WTC11 (cell line): ENCODE results near the gene SKP1. TPM values are rescaled to one million over a fixed set of nuclear protein-coding genes. Genes with fewer than 3 reads are reported as not detected.

Experiments used
- ATAC-seq: fragments of 200-7000 bp; cut with Tn5 transposase; 2 replicates; pipeline ENCODE4 v1.10.0; 2021; ENCODE audit warnings: mild to moderate bottlenecking, moderate library complexity
- CTCF ChIA-PET: fragments of 300-600 bp; sonication (Branson Sonifier 250); formaldehyde crosslinking; loops from one replicate; lab custom pipeline; 2021; ENCODE audit warnings: antibody characterized with exemption; lab: Charles Lee
- POLR2A ChIA-PET: fragments of 350-600 bp; sonication (Branson Sonifier 250); formaldehyde crosslinking; loops from one replicate; lab custom pipeline; 2021; ENCODE audit warnings: antibody characterized with exemption; lab: Charles Lee
- DNase-seq: peaks from one replicate; pipeline ENCODE4 v3.0.0; 2021; ENCODE audit warnings: low spot score
- H3K27ac Mint-ChIP-seq: 2 replicates; pipeline ENCODE4 v1.8.0; 2021; ENCODE audit warnings: mixed read lengths
- H3K27me3 Mint-ChIP-seq: 2 replicates; pipeline ENCODE4 v1.8.0; 2021; ENCODE audit warnings: low read depth, mild to moderate bottlenecking, moderate library complexity, mixed read lengths
- H3K36me3 Mint-ChIP-seq: 2 replicates; pipeline ENCODE4 v1.8.0; 2021; ENCODE audit warnings: mixed read lengths
- H3K4me1 Mint-ChIP-seq: 2 replicates; pipeline ENCODE4 v1.8.0; 2022; ENCODE audit warnings: mixed read lengths
- H3K4me3 Mint-ChIP-seq: 2 replicates; pipeline ENCODE4 v1.8.0; 2021; ENCODE audit warnings: mild to moderate bottlenecking, moderate library complexity, mixed read lengths
- H3K9me3 Mint-ChIP-seq: 2 replicates; pipeline ENCODE4 v1.8.0; 2021; ENCODE audit warnings: mixed read lengths
- EMX1 ChIP-seq: fragments of 250-450 bp; sonication (Bioruptor Pico); IDR thresholded peaks from 2 replicates; pipeline ENCODE4 v1.8.0; 2021; ENCODE audit warnings: mild to moderate bottlenecking
- GRHL2 ChIP-seq: fragments of 250-450 bp; sonication (Bioruptor Pico); IDR thresholded peaks from 2 replicates; pipeline ENCODE4 v1.8.0; 2022; ENCODE audit warnings: mild to moderate bottlenecking, moderate library complexity; ENCODE audit not compliant: insufficient replicate concordance, severe bottlenecking
- GTF2I ChIP-seq: fragments of 250-450 bp; sonication (Bioruptor Pico); conservative IDR thresholded peaks from 2 replicates; pipeline ENCODE4 v1.4.0; 2021; ENCODE audit warnings: mild to moderate bottlenecking
- HMGA2 ChIP-seq: fragments of 250-450 bp; sonication (Bioruptor Pico); IDR thresholded peaks from 2 replicates; pipeline ENCODE4 v1.4.0; 2021; ENCODE audit warnings: mild to moderate bottlenecking, moderate library complexity
- IRF2 ChIP-seq: sonication (generic); formaldehyde crosslinking; IDR thresholded peaks from 2 replicates; pipeline ENCODE4 v1.8.0; 2022; ENCODE audit warnings: low read depth, missing genetic modification reagents, borderline replicate concordance
- NR2C2 ChIP-seq: sonication (generic); formaldehyde crosslinking; IDR thresholded peaks from 2 replicates; pipeline ENCODE4 v1.8.0; 2022; ENCODE audit warnings: mild to moderate bottlenecking, missing genetic modification reagents
- TEAD1 ChIP-seq: sonication (generic); formaldehyde crosslinking; IDR thresholded peaks from 2 replicates; pipeline ENCODE4 v1.8.0; 2022; ENCODE audit warnings: mild to moderate bottlenecking, missing genetic modification reagents
- ZBTB21 ChIP-seq: sonication (generic); formaldehyde crosslinking; IDR thresholded peaks from 2 replicates; pipeline ENCODE4 v1.8.1; 2023; ENCODE audit warnings: mild to moderate bottlenecking, missing genetic modification reagents, borderline replicate concordance
- ZNF121 ChIP-seq: sonication (generic); formaldehyde crosslinking; IDR thresholded peaks from 2 replicates; pipeline ENCODE4 v1.8.0; 2023; ENCODE audit warnings: missing genetic modification reagents
- ZNF396 ChIP-seq: fragments of 250-450 bp; sonication (Bioruptor Pico); IDR thresholded peaks from 2 replicates; pipeline ENCODE4 v1.8.0; 2021; ENCODE audit warnings: mild to moderate bottlenecking, moderate library complexity, borderline replicate concordance
- total RNA-seq: library from RNA; stranded (reverse); gene quantifications from 3 replicates; pipeline ENCODE4 v1.2.3, GENCODE V29; 2021
- TF ChIP-seq, protein P1 (sequence below): fragments of 250-450 bp; sonication (Bioruptor Pico); IDR thresholded peaks from 2 replicates; pipeline ENCODE4 v1.9.0; 2021; ENCODE audit warnings: mild to moderate bottlenecking
- TF ChIP-seq, protein P2 (sequence below): fragments of 250-450 bp; sonication (Bioruptor Pico); IDR thresholded peaks from 2 replicates; pipeline ENCODE4 v1.9.0; 2021; ENCODE audit warnings: mild to moderate bottlenecking
- TF ChIP-seq, protein P3 (sequence below): sonication (generic); formaldehyde crosslinking; IDR thresholded peaks from 2 replicates; pipeline ENCODE4 v1.8.0; 2022; ENCODE audit warnings: mild to moderate bottlenecking, missing genetic modification reagents
- TF ChIP-seq, protein P4 (sequence below): sonication (generic); formaldehyde crosslinking; IDR thresholded peaks from 2 replicates; pipeline ENCODE4 v1.8.1; 2023; ENCODE audit warnings: mild to moderate bottlenecking, missing genetic modification reagents
- TF ChIP-seq, protein P5 (sequence below): fragments of 250-450 bp; sonication (Bioruptor Pico); conservative IDR thresholded peaks from 2 replicates; pipeline ENCODE4 v1.9.0; 2021; ENCODE audit warnings: mild to moderate bottlenecking
- TF ChIP-seq, protein P6 (sequence below): sonication (generic); formaldehyde crosslinking; IDR thresholded peaks from 2 replicates; pipeline ENCODE4 v1.8.0; 2022; ENCODE audit warnings: missing genetic modification reagents
- TF ChIP-seq, protein P7 (sequence below): sonication (generic); formaldehyde crosslinking; IDR thresholded peaks from 2 replicates; pipeline ENCODE4 v1.8.1; 2022; ENCODE audit warnings: low read depth, mild to moderate bottlenecking, moderate library complexity, missing genetic modification reagents, borderline replicate concordance

SKP1 gene
- total RNA-seq, 1 experiment from 2014 or later: 285 TPM

DNA sequence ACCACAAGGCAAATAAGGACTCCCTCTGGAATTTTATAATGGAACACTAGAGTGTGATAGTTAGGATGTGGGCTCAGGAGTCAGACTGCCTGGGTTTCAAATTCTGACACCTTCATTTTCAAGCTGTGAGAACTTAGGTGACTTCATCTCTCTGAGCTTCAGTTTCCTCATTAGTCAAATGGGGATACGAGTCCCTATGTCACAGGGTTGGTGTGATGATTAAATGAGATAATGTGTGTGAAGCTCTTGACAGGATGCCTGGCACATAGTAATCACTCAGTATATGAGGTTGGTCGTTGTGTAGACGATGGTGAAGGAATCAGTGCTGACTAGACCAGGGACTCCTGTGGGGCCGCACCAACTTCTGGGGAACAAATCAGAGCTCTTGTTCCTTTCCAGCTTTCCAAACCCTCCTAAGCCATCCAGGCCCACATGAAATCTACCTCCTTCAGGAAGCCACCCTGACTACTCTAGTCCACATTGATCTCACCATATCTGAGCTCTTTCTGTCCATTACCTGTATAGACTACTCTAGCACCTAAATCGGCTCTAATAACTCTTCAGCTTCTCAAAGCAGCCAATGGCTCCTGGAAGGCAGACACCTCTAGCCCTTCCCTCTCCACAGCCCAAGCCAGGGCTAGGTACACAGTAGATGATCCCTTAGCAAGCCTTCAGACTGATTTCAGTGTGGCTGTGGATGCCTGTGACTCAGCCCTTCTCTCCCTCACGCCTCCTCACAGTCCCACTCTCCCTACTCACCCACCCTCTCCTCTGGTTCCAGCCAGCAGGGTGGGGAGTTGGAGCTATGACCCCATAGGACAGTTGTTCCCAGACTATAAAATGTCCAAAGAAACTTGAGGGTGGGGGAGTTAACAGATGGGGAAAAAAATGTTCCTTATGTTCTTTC, 64.8 kb downstream of the SKP1 start:
- CTCF ChIA-PET: interaction anchor here (0.9 to 4.0 kb wide), 7 partner anchors 11 to 115 kb away, joined by 3 to 30 read pairs (median 4); no protein-coding TSS in a partner anchor
- peaks cover 40% of the 10 kb centered on the region for H3K27me3 Mint-ChIP-seq
- H3K36me3 Mint-ChIP-seq: no peaks in the 10 kb centered on the region
- H3K4me1 Mint-ChIP-seq: peaks cover 11% of the 10 kb centered on the region
- H3K27ac Mint-ChIP-seq: no peak overlapping the region
- TF ChIP-seq, protein P1, sequence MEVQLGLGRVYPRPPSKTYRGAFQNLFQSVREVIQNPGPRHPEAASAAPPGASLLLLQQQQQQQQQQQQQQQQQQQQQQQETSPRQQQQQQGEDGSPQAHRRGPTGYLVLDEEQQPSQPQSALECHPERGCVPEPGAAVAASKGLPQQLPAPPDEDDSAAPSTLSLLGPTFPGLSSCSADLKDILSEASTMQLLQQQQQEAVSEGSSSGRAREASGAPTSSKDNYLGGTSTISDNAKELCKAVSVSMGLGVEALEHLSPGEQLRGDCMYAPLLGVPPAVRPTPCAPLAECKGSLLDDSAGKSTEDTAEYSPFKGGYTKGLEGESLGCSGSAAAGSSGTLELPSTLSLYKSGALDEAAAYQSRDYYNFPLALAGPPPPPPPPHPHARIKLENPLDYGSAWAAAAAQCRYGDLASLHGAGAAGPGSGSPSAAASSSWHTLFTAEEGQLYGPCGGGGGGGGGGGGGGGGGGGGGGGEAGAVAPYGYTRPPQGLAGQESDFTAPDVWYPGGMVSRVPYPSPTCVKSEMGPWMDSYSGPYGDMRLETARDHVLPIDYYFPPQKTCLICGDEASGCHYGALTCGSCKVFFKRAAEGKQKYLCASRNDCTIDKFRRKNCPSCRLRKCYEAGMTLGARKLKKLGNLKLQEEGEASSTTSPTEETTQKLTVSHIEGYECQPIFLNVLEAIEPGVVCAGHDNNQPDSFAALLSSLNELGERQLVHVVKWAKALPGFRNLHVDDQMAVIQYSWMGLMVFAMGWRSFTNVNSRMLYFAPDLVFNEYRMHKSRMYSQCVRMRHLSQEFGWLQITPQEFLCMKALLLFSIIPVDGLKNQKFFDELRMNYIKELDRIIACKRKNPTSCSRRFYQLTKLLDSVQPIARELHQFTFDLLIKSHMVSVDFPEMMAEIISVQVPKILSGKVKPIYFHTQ (CRISPR knock-in tag): no peak
- TF ChIP-seq, protein P2, sequence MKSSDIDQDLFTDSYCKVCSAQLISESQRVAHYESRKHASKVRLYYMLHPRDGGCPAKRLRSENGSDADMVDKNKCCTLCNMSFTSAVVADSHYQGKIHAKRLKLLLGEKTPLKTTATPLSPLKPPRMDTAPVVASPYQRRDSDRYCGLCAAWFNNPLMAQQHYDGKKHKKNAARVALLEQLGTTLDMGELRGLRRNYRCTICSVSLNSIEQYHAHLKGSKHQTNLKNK: no peak
- TF ChIP-seq IRF2 (no peak), ZNF121 (CRISPR knock-in tag) (no peak), NR2C2 (CRISPR knock-in tag) (no peak), TEAD1 (no peak), HMGA2 (CRISPR knock-in tag) (no peak), ZBTB21 (CRISPR knock-in tag) (no peak), EMX1 (no peak), GTF2I (CRISPR knock-in tag) (no peak), GRHL2 (no peak), ZNF396 (CRISPR knock-in tag) (no peak)
- TF ChIP-seq, protein P3, sequence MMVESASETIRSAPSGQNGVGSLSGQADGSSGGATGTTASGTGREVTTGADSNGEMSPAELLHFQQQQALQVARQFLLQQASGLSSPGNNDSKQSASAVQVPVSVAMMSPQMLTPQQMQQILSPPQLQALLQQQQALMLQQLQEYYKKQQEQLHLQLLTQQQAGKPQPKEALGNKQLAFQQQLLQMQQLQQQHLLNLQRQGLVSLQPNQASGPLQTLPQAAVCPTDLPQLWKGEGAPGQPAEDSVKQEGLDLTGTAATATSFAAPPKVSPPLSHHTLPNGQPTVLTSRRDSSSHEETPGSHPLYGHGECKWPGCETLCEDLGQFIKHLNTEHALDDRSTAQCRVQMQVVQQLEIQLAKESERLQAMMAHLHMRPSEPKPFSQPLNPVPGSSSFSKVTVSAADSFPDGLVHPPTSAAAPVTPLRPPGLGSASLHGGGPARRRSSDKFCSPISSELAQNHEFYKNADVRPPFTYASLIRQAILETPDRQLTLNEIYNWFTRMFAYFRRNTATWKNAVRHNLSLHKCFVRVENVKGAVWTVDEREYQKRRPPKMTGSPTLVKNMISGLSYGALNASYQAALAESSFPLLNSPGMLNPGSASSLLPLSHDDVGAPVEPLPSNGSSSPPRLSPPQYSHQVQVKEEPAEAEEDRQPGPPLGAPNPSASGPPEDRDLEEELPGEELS (CRISPR knock-in tag): no peak
- TF ChIP-seq, protein P4, sequence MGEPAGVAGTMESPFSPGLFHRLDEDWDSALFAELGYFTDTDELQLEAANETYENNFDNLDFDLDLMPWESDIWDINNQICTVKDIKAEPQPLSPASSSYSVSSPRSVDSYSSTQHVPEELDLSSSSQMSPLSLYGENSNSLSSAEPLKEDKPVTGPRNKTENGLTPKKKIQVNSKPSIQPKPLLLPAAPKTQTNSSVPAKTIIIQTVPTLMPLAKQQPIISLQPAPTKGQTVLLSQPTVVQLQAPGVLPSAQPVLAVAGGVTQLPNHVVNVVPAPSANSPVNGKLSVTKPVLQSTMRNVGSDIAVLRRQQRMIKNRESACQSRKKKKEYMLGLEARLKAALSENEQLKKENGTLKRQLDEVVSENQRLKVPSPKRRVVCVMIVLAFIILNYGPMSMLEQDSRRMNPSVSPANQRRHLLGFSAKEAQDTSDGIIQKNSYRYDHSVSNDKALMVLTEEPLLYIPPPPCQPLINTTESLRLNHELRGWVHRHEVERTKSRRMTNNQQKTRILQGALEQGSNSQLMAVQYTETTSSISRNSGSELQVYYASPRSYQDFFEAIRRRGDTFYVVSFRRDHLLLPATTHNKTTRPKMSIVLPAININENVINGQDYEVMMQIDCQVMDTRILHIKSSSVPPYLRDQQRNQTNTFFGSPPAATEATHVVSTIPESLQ (CRISPR knock-in tag): no peak
- TF ChIP-seq, protein P5, sequence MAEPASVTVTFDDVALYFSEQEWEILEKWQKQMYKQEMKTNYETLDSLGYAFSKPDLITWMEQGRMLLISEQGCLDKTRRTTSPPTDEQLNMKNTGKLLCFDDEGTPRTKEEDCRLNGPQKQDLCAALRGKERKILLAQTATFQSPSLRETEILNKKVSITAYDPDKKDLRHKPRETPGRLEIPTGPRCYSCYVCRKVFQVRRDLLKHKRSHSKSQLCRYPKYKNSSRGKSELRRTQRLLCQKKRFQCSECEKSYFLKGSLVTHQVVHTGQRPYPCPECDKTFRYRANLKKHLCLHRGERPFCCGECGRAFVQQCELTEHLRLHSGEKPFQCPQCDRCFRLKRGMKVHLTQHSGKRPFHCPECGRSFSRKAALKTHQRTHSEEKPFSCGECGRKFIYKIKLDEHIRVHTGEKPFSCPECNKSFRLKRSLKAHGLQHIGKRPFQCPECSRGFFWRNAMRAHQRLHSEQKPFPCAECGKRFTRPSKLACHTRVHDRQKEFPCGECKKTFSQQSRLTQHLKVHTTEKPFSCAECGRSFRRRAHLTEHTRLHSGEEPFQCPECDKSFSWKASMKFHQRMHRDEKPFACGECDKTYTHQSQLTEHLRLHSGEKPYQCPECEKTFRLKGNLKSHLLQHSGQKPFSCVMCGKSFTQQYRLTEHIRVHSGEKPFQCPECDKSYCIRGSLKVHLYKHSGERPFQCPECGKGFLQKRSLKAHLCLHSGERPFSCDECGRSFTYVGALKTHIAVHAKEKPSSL (CRISPR knock-in tag): no peak
- TF ChIP-seq, protein P6, sequence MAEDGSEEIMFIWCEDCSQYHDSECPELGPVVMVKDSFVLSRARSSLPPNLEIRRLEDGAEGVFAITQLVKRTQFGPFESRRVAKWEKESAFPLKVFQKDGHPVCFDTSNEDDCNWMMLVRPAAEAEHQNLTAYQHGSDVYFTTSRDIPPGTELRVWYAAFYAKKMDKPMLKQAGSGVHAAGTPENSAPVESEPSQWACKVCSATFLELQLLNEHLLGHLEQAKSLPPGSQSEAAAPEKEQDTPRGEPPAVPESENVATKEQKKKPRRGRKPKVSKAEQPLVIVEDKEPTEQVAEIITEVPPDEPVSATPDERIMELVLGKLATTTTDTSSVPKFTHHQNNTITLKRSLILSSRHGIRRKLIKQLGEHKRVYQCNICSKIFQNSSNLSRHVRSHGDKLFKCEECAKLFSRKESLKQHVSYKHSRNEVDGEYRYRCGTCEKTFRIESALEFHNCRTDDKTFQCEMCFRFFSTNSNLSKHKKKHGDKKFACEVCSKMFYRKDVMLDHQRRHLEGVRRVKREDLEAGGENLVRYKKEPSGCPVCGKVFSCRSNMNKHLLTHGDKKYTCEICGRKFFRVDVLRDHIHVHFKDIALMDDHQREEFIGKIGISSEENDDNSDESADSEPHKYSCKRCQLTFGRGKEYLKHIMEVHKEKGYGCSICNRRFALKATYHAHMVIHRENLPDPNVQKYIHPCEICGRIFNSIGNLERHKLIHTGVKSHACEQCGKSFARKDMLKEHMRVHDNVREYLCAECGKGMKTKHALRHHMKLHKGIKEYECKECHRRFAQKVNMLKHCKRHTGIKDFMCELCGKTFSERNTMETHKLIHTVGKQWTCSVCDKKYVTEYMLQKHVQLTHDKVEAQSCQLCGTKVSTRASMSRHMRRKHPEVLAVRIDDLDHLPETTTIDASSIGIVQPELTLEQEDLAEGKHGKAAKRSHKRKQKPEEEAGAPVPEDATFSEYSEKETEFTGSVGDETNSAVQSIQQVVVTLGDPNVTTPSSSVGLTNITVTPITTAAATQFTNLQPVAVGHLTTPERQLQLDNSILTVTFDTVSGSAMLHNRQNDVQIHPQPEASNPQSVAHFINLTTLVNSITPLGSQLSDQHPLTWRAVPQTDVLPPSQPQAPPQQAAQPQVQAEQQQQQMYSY (CRISPR knock-in tag): no peak
- TF ChIP-seq, protein P7, sequence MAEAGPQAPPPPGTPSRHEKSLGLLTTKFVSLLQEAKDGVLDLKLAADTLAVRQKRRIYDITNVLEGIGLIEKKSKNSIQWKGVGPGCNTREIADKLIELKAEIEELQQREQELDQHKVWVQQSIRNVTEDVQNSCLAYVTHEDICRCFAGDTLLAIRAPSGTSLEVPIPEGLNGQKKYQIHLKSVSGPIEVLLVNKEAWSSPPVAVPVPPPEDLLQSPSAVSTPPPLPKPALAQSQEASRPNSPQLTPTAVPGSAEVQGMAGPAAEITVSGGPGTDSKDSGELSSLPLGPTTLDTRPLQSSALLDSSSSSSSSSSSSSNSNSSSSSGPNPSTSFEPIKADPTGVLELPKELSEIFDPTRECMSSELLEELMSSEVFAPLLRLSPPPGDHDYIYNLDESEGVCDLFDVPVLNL (CRISPR knock-in tag): no peak
- TF ChIP-seq, all 79 proteins: peak for 0
- Mint-ChIP-seq H3K9me3 (no peaks in the 10 kb centered on the region), H3K4me3 (no peak overlapping the region)
- POLR2A ChIA-PET: no interaction called here
- ATAC-seq: no peak
- no peak for DNase-seq
